SK-N-MC (cell line): ENCODE results near the gene RPL14.

Experiments
- EZH2 ChIP-seq: fragments of 200-600 bp; sonication (generic); IDR thresholded peaks from one replicate; pipeline ENCODE4 v1.6.1; 2017; ENCODE audit warnings: antibody characterized with exemption
- POLR2AphosphoS5 ChIP-seq: IDR thresholded peaks from 2 replicates; pipeline ENCODE4 v1.6.1; 2012; ENCODE audit warnings: mild to moderate bottlenecking, low read depth, low read length, borderline replicate concordance

DNA sequence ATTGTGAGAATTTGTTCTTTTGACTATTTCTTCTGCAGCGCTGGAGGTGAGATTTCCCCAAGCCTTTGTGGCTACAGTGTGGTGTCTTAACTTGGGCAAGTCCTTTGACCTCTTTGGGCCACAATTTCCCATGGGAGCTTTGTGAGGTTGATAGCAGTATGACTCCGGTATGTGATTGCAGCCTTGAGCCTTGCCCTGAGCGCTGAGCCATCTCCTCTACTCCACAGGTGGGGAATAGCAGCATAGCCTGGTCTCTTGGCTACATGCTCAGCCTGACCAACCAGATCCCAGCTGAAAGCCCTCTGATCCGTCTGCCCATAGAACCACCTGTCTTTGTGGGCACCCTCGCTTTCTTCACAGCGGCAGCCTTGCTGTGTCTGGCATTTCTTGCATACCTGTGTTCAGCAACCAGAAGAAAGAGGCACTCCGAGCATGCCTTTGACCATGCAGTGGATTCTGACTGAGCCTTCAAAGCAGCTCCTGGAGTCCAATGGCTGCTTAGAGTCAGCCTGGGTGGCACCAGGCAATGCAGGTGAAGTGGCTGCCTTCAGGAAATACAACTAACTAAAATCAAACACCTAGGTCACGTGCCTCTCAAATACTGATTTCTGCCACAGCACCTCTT lies 30.0 kb upstream of the RPL14 start:
- no peak for TF ChIP-seq POLR2AphosphoS5
- TF ChIP-seq EZH2 = no peak
